Ishikawa (cell line): ENCODE data around the gene SYVN1.

Source experiments
- CEBPB ChIP-seq: IDR thresholded peaks from 2 replicates; pipeline ENCODE4 v1.6.1; 2012
- CREB1 ChIP-seq: IDR thresholded peaks from 2 replicates; pipeline ENCODE4 v1.6.1; 2012; ENCODE audit warnings: low read depth
- EGR1 ChIP-seq: IDR thresholded peaks from 2 replicates; pipeline ENCODE4 v1.6.1; 2012
- EP300 ChIP-seq: IDR thresholded peaks from 2 replicates; pipeline ENCODE4 v1.6.1; 2012; ENCODE audit warnings: borderline replicate concordance
- FOXM1 ChIP-seq: IDR thresholded peaks from 2 replicates; pipeline ENCODE4 v1.6.1; 2012; ENCODE audit warnings: low read depth, borderline replicate concordance
- MAX ChIP-seq: IDR thresholded peaks from 2 replicates; pipeline ENCODE4 v1.6.1; 2012
- NFIC ChIP-seq: IDR thresholded peaks from 2 replicates; pipeline ENCODE4 v1.6.1; 2012
- REST ChIP-seq: IDR thresholded peaks from 2 replicates; pipeline ENCODE4 v1.6.1; 2012; ENCODE audit warnings: low read depth, mild to moderate bottlenecking
- TAF1 ChIP-seq: IDR thresholded peaks from 2 replicates; pipeline ENCODE4 v1.6.1; 2012; ENCODE audit warnings: low read depth, mild to moderate bottlenecking
- TCF12 ChIP-seq: IDR thresholded peaks from 2 replicates; pipeline ENCODE4 v1.6.1; 2012; ENCODE audit warnings: low read depth
- TEAD4 ChIP-seq: IDR thresholded peaks from 2 replicates; pipeline ENCODE4 v1.6.1; 2012
- USF1 ChIP-seq: IDR thresholded peaks from 2 replicates; pipeline ENCODE4 v1.6.1; 2012
- YY1 ChIP-seq: IDR thresholded peaks from 2 replicates; pipeline ENCODE4 v1.6.1; 2012; ENCODE audit warnings: low read depth
- ZBTB7A ChIP-seq: IDR thresholded peaks from 2 replicates; pipeline ENCODE4 v1.6.1; 2012; ENCODE audit warnings: low read depth

Gene SYVN1

GRCh38 chr11:65131417-65131776 is 2.9 kb downstream of the SYVN1 start:
- TF ChIP-seq EGR1 (no peak), TAF1 (no peak), NFIC (no peak), FOXM1 (no peak), CEBPB (no peak), TCF12 (no peak), TEAD4 (no peak), CREB1 (no peak)

GRCh38 chr11:65130631-65131416 is 3.5 kb downstream of the SYVN1 start:
- TF ChIP-seq MAX = no peak
- no peak for TF ChIP-seq EGR1
- no peak for TF ChIP-seq NFIC
- no peak for TF ChIP-seq CREB1

GRCh38 chr11:65129649-65130441 is 4.5 kb downstream of the SYVN1 start:
- TF ChIP-seq ZBTB7A (no peak), USF1 (no peak), TAF1 (no peak)

- TF ChIP-seq TAF1 (no peak), YY1 (no peak), EGR1 (no peak), REST (no peak), USF1 (no peak), ZBTB7A (no peak)
Observed at GRCh38 chr11:65128182-65129145, 5.9 kb downstream of the SYVN1 start.

GRCh38 chr11:65127473-65128181 is 6.7 kb downstream of the SYVN1 start:
- TF ChIP-seq YY1 (no peak), ZBTB7A (no peak), EP300 (no peak), CREB1 (no peak), REST (no peak), CEBPB (no peak)
